WI38 (cell line): Measurements from ENCODE around the gene HERC3.
A peak's percentile ranks its signal among the peaks of the same experiment; 100 is the strongest.

Experiments
- H3K4me3 ChIP-seq: 2 replicates; pipeline ENCODE4 v1.5.1; 2011; ENCODE audit warnings: low read depth, mild to moderate bottlenecking, control low read depth, low read length
- CTCF ChIP-seq: IDR thresholded peaks from 2 replicates; pipeline ENCODE4 v1.5.1; 2012; ENCODE audit warnings: low read depth, mild to moderate bottlenecking, control low read depth, low read length

The HERC3 gene

GRCh38 chr4:88582493-88582892 lies 9.8 kb upstream of the HERC3 start:
- no peak overlapping the region for H3K4me3 ChIP-seq
- TF ChIP-seq CTCF, result no peak

- no peak for TF ChIP-seq CTCF
- H3K4me3 ChIP-seq, result no peak overlapping the region
Measured at GRCh38 chr4:88583631-88584470, 8.4 kb upstream of the HERC3 start.

GRCh38 chr4:88584471-88584900 lies 7.8 kb upstream of the HERC3 start:
- H3K4me3 ChIP-seq, result no peak overlapping the region
- no peak for TF ChIP-seq CTCF

- no peak for TF ChIP-seq CTCF
- H3K4me3 ChIP-seq, result no peak overlapping the region
Measured at GRCh38 chr4:88585917-88586316, 6.4 kb upstream of the HERC3 start.

GRCh38 chr4:88587306-88587705 lies 5.0 kb upstream of the HERC3 start:
- TF ChIP-seq CTCF, result no peak
- no peak overlapping the region for H3K4me3 ChIP-seq

GRCh38 chr4:88592600-88593448 lies 544 bp downstream of the HERC3 start:
- no peak for TF ChIP-seq CTCF
- peak overlapping the region; percentile 80 for H3K4me3 ChIP-seq
